Esophagus (tissue), 2 donors: Measurements from ENCODE around the gene LOXL4. TPM values are rescaled to one million over a fixed set of nuclear protein-coding genes. Genes with fewer than 3 reads are reported as not detected.

Source experiments
- H3K27ac ChIP-seq, 2 donors: one replicate each; pipeline ENCODE4 v1.5.1; 2013; ENCODE audit warnings: low read depth in 2 of 2, mild to moderate bottlenecking in 2 of 2, inconsistent platforms in 1 of 2, low read length in 1 of 2, moderate library complexity in 1 of 2
- H3K27me3 ChIP-seq, 2 donors: one replicate each; pipeline ENCODE4 v1.6.1; 2013; ENCODE audit warnings: low read length in 2 of 2, control low read depth in 1 of 2, mild to moderate bottlenecking in 1 of 2; ENCODE audit not compliant: insufficient read depth in 2 of 2, control insufficient read depth in 1 of 2
- H3K36me3 ChIP-seq, 2 donors: one replicate each; pipeline ENCODE4 v1.6.1; 2013; ENCODE audit warnings: low read length in 1 of 2; ENCODE audit not compliant: control insufficient read depth in 2 of 2, insufficient read depth in 2 of 2
- H3K4me1 ChIP-seq, 2 donors: one replicate each; pipeline ENCODE4 v1.6.1; 2013; ENCODE audit warnings: low read length in 1 of 2; ENCODE audit not compliant: control insufficient read depth in 2 of 2, insufficient read depth in 2 of 2
- H3K4me3 ChIP-seq, 2 donors: one replicate each; pipeline ENCODE4 v1.5.1; 2013; ENCODE audit warnings: low read length in 2 of 2, mild to moderate bottlenecking in 2 of 2, low read depth in 1 of 2, moderate library complexity in 1 of 2
- H3K9me3 ChIP-seq, 2 donors: one replicate each; pipeline ENCODE4 v1.6.1; 2013; ENCODE audit warnings: mild to moderate bottlenecking in 2 of 2, low read depth in 1 of 2, low read length in 1 of 2, moderate library complexity in 1 of 2; ENCODE audit not compliant: control insufficient read depth in 2 of 2, insufficient read depth in 1 of 2
- WGBS, 2 donors: extraction: QIAGEN DNeasy Blood & Tissue Kit; methylation state at CpG; one replicate each; pipeline ENCODE4 v1.1.7; 2013; 5-methylcytosine and 5-hydroxymethylcytosine counted together
- polyA plus RNA-seq, 2 donors: library from polyadenylated mRNA; stranded (reverse); fragments of 200-250 nt; gene quantifications; one replicate each; pipeline ENCODE4 v1.2.3, GENCODE V29; 2013
- donor health status: healthy with polysubstance abuse.
- donor health status: Bipolar disorder and iron deficiency.

LOXL4 gene
- polyA plus RNA-seq, 2 donors: 0.49 to 0.60 TPM

- WGBS, 2 donors: 80 to 89% methylated on average over 3 of the region's 3 CpGs
- Histone ChIP-seq H3K4me3 (no peak overlapping the region), H3K27ac (no peak overlapping the region), H3K27me3 (no peaks in the 10 kb centered on the region), H3K36me3 (no peaks in the 10 kb centered on the region), H3K4me1 (peaks cover under 1 to 2% of the 10 kb centered on the region in 2 donors), H3K9me3 (no peaks in the 10 kb centered on the region)
Measured at GRCh38 chr10:98274562-98274961, 6.6 kb upstream of the LOXL4 start.

- 83 to 88% methylated on average over 9 of the region's 9 CpGs for WGBS, 2 donors
- H3K4me3 ChIP-seq: no peak overlapping the region
- no peaks in the 10 kb centered on the region for H3K9me3 ChIP-seq
- H3K27ac ChIP-seq: no peak overlapping the region
- H3K36me3 ChIP-seq: no peaks in the 10 kb centered on the region
- H3K4me1 ChIP-seq: peaks cover 3 to 6% of the 10 kb centered on the region in 2 donors
- H3K27me3 ChIP-seq: no peaks in the 10 kb centered on the region
Measured at GRCh38 chr10:98273057-98273850, 5.3 kb upstream of the LOXL4 start.

GRCh38 chr10:98272656-98273055, 4.7 kb upstream of the LOXL4 start:
- Histone ChIP-seq H3K4me3 (no peak overlapping the region), H3K36me3 (no peaks in the 10 kb centered on the region), H3K4me1 (peaks cover 3 to 9% of the 10 kb centered on the region in 2 donors), H3K27me3 (no peaks in the 10 kb centered on the region), H3K27ac (no peak overlapping the region), H3K9me3 (no peaks in the 10 kb centered on the region)
- 84 to 86% methylated on average over 10 of the region's 10 CpGs for WGBS, 2 donors

- 86 to 89% methylated on average over 8 of the region's 8 CpGs for WGBS, 2 donors
- Histone ChIP-seq H3K4me1 (peaks cover 3 to 9% of the 10 kb centered on the region in 2 donors), H3K27me3 (no peaks in the 10 kb centered on the region), H3K36me3 (no peaks in the 10 kb centered on the region), H3K4me3 (no peak overlapping the region), H3K27ac (no peak overlapping the region), H3K9me3 (no peaks in the 10 kb centered on the region)
Measured at GRCh38 chr10:98272245-98272644, 4.3 kb upstream of the LOXL4 start.

GRCh38 chr10:98270786-98271185, 2.8 kb upstream of the LOXL4 start:
- no peak overlapping the region for H3K4me3 ChIP-seq
- no peaks in the 10 kb centered on the region for H3K9me3 ChIP-seq
- WGBS, 2 donors: 83 to 90% methylated on average over 2 of the region's 2 CpGs
- no peaks in the 10 kb centered on the region for H3K27me3 ChIP-seq
- H3K36me3 ChIP-seq: no peaks in the 10 kb centered on the region
- peaks cover 3 to 11% of the 10 kb centered on the region in 2 donors for H3K4me1 ChIP-seq
- no peak overlapping the region for H3K27ac ChIP-seq

- Histone ChIP-seq H3K27me3 (no peaks in the 10 kb centered on the region), H3K27ac (no peak overlapping the region)
- WGBS, 2 donors: 57 to 63% methylated on average over 10 of the region's 10 CpGs
Measured at GRCh38 chr10:98270073-98270740, 2.2 kb upstream of the LOXL4 start.

GRCh38 chr10:98269435-98269912, 1.5 kb upstream of the LOXL4 start:
- H3K9me3 ChIP-seq: no peaks in the 10 kb centered on the region
- H3K27ac ChIP-seq: peak overlapping the region in 1 of 2 donors; percentile 34
- H3K36me3 ChIP-seq: no peaks in the 10 kb centered on the region
- H3K4me1 ChIP-seq: peaks cover 3 to 14% of the 10 kb centered on the region in 2 donors
- 14 to 25% methylated on average over 8 of the region's 8 CpGs for WGBS, 2 donors
- H3K4me3 ChIP-seq: no peak overlapping the region
- H3K27me3 ChIP-seq: no peaks in the 10 kb centered on the region

More at GRCh38 chr10:98270073-98270740, 2.2 kb upstream of the LOXL4 start:
- H3K4me1 ChIP-seq: peaks cover 3 to 14% of the 10 kb centered on the region in 2 donors
- H3K36me3 ChIP-seq: no peaks in the 10 kb centered on the region
- H3K9me3 ChIP-seq: no peaks in the 10 kb centered on the region
- H3K4me3 ChIP-seq: no peak overlapping the region

- Histone ChIP-seq H3K36me3 (no peaks in the 10 kb centered on the region), H3K27me3 (no peaks in the 10 kb centered on the region), H3K4me1 (peaks cover 3 to 14% of the 10 kb centered on the region in 2 donors), H3K4me3 (peak overlapping the region; percentile 22 to 45), H3K9me3 (no peaks in the 10 kb centered on the region), H3K27ac (peak overlapping the region; percentile 34 to 43)
- 9 to 13% methylated on average over 17 of the region's 17 CpGs for WGBS, 2 donors
Measured at GRCh38 chr10:98268694-98269431, 869 bp upstream of the LOXL4 start.

GRCh38 chr10:98267069-98267893, 713 bp downstream of the LOXL4 start:
- Histone ChIP-seq H3K4me3 (peak overlapping the region; percentile 10 to 45), H3K27me3 (no peaks in the 10 kb centered on the region), H3K27ac (peak overlapping the region; percentile 15 to 81), H3K4me1 (peaks cover 3 to 14% of the 10 kb centered on the region in 2 donors), H3K36me3 (no peaks in the 10 kb centered on the region), H3K9me3 (no peaks in the 10 kb centered on the region)
- 64 to 69% methylated on average over 22 of the region's 22 CpGs for WGBS, 2 donors
